GM21825 (cell line): ENCODE results near the gene EHD4.

Experiments used
- ATAC-seq: cut with Tn5 transposase; IDR thresholded peaks from one replicate; pipeline ENCODE4 v1.9.1; 2021; ENCODE audit warnings: mild to moderate bottlenecking, moderate library complexity; ENCODE audit not compliant: unreplicated experiment

Gene EHD4

DNA sequence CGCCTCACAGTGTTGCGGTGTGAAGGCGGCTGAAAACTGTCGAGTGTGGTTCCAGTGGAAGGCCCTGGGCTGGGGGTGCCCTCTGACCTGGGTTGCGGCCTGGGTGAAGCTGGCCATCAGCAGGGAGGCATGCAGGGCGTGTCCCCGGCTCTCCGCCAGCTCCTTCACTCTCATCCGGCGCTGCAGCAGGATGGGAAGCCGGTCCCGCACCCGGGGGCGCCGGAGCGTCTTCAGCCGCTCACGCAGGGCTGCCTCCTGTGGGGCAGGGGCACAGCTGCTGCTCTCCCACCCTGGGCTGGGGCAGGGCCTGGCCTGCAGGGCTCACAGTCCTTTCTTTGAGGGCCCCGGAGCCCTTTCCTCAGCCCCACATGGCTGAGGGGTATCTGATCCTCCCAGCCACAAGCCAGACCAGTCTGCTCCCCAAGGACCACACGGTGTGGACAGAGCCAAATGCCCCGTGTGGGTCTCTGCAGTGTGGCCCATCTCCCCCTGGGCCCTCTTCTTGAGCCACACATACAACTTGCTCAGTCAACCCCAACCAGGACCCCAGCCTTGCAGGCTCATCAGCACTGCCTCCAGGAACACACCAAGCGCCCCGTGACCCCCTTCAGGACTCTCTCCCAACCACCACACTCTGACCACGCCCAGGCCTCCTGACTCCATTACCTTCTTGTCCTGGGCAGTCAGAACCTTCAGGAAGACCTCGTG lies 105.3 kb downstream of the EHD4 start:
- no peak for ATAC-seq

- no peak for ATAC-seq
These were observed 106.1 kb downstream of the EHD4 start for GRCh38 chr15:41866263-41866703.

- ATAC-seq: no peak
These were observed 106.8 kb downstream of the EHD4 start for GRCh38 chr15:41865490-41866055.

- no peak for ATAC-seq
These were observed 109.7 kb downstream of the EHD4 start for GRCh38 chr15:41862515-41863116.

GRCh38 chr15:41861736-41862356 lies 110.5 kb downstream of the EHD4 start:
- ATAC-seq: no peak

GRCh38 chr15:41860049-41860828 lies 112.1 kb downstream of the EHD4 start:
- no peak for ATAC-seq

DNA sequence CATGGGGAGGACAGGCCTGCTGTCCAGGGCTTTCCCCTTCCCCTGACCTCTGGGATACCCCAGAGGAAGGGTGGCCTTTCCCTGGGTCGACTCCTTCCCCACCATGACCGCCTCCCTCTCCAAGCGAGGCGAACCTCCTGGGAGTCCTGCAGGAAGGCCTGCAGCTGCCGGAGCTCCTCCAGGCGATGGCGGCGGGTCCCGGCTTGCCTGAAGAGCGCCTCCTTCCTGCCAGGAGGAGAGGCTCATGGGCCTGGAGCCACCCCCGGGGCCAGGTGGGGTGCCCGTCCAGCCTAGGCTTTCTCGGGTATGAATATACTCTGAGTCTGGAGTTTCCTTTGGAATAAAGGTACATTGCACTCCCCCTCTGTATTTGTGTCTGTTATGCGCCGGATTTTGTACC lies 113.6 kb downstream of the EHD4 start:
- ATAC-seq: no peak

GRCh38 chr15:41857316-41857715 lies 115.0 kb downstream of the EHD4 start:
- ATAC-seq: no peak

GRCh38 chr15:41856716-41857115 lies 115.6 kb downstream of the EHD4 start:
- no peak for ATAC-seq

- no peak for ATAC-seq
These were observed 116.1 kb downstream of the EHD4 start for GRCh38 chr15:41856262-41856661.

GRCh38 chr15:41855261-41855961 lies 116.9 kb downstream of the EHD4 start:
- no peak for ATAC-seq

DNA sequence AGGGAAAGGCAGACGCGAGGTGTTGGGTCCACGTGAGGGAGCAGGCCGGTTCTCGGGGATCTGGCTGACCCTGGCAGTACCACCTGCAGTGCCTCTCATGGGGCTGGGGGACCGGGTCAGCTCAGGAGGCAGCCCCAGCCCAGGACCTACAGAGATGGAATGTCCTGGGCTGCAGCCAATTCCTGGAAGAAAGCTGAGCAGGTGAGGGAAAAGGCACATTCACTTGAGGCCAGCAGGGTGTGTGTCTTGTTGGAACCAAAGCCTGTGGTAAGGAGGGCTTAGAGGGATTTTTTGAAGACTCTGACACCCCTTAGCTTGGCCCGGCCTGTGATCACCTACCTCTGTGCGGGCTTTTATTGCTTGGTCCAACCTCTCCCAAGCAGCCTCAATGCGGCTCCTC lies 117.9 kb downstream of the EHD4 start:
- ATAC-seq: no peak

- ATAC-seq: no peak
These were observed 118.5 kb downstream of the EHD4 start for GRCh38 chr15:41853831-41854230.

DNA sequence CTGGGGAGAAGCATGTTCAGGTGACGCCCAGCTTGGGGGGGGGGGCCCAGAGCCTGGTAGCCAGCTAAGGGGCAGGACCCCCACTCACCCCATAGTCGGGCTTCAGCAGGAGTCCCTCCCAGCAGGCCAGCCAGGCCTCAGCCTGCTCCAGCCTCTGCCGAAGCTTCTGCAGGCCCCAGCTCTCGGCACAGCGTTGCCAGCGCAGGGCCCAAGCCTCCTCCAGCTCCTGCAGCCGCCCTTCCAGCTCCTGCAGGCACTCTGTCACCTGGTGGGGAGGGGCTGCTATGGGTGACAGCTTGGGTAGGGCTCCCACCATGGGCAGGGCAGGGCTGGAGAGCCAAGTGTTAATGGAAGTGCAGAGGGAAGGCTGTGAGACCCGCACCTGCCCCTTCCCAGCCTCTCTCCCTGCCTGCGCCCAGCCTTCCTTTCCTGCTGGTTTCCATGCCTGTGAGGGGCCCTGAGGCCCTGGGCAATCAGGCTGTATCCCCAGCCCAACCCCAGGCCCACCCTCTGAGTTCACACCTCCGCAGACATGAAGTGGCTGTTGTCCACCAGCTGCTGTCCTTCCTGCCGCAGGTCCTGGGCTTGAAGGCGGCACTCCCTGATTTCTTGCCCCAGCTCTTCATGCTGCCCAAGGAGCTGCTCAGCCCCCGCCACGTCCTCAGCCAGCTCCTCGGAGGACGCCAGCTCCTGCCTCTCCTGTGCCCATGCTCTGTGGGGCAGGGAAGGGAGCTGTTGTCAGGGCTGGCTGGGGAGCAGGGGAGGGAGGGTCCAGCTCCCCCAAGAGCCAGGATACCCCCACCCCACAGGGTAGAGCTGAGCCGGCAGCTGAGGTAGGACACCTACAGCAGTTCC lies 119.4 kb downstream of the EHD4 start:
- ATAC-seq: no peak

DNA sequence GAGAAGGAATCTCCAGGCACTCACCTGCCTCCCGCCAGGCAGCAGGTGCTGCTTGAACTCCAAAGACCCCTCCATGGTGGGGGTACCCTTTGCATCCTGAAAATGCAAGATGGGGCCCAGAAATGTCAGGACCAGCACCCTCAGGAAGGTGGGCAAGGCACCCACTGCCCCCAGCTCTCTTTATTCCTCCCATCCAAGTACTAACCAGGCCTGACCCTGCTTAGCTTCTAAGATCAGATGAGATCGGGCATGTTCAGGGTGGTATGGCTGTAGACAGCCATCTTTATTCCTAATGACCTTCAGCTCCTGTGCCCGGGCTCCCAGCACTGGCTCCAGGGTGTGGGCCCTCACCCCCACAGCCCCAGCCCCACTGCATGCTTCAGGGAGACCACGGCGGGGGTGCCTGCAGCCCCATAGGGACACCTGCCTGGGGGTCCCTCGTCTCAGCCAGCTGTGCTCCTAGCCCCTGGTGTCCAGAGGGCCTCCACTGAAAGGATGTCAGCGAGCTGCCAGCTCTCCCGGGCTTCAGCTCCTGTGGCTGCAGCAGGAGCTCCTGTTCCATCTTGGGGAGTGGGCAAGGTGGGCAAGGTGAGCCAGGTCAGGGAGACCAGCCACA lies 120.5 kb downstream of the EHD4 start:
- ATAC-seq: no peak

DNA sequence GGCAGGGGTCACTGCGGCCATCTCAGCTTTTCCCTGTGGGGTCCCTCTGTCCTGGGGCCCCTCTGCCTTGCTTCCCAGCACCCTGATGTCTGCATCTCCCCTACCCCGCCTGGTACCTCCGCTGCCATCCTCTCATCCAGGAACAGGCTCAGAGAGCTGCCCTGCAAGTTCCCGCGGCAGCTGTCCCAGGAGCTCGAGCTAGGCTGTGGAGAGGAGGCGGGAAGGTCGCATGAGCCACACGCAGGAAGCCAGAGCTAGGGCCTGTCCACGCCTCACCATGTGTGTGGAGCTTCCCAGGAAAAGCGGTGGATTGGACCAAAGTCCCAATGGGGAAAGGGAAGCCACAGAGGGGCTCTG lies 121.2 kb downstream of the EHD4 start:
- no peak for ATAC-seq

DNA sequence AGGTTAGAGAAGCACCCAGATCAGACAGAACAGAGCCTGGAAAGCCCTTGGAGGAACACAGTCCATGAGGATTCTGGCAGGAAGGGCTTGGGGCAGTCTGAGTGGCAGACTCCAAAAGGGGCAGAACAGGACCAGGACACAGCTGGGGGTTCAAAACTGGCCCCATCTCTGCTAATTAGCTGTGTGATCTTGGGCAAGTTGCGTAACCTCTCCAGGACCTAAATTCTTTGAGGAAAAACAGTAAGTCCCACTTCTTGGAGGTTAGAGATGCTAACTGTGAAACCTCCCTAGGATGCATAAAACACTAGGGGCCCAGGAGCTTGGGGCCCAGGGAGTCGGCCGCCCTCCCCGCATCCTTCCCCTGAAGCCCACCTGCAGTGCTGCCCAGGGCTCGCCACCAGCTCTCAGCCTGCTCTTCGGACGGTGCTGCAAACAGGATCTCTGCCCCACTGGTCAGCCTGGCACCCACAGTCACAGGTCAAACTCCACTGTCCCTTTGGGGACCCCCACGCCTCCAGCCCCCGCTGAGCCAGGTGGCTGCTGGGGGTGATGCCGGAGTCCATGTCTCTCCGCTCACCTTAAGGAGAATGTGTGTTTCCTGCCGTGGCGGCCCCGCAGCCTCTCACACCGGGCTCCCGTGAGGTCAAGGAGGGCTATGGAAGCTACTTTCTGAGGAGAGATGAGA lies 121.7 kb downstream of the EHD4 start:
- ATAC-seq: no peak

GRCh38 chr15:41849861-41850260 lies 122.5 kb downstream of the EHD4 start:
- no peak for ATAC-seq

DNA sequence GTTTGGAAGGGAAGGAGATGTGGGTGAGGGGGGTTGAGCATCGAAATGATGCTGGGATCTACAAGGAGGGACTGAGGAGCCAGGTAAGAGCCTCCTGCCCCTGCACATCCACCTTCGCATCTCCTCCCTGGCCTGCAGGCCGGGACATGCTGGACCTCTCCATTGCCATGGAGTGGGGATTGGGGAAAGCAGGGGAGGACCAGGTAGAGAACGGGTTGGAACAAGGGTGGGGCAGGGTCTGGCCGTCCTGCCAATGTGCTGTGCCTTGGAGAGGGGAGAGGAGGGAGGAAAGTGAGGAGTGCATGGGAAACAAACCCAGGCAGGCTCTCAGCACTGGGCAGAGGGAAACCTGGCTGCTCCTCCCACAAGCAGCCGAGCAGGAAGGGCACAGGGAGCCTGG lies 123.2 kb downstream of the EHD4 start:
- no peak for ATAC-seq
